ENCODE results near the gene PRSS35.
"Not testable (repeated sequence)": the region's sequence is repeated elsewhere in the genome, so short reads cannot be mapped to it uniquely, and the experiment has no call there.

Gene PRSS35

DNA sequence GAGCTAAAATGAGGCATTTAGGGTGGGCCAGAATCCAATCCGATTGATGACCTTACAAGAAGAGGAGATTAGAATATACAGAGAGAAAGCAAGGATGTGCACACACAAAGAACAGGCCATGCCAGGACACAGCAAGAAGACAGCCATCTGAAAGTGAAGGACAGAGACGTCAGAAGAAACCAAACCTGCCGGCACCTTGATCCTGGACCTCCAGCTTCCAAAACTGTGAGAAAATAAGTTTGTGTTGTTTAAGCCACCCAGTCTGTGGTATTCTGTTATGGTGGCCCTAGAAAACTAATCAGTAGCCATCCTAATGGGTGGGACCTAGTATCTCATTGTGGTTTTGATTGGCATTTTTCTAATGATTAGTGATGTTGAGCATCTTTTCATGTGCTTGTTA is 41.7 kb upstream of the PRSS35 start:
- CTCF ChIA-PET: no interaction called here
- DNase-seq (ENCODE audit: low spot score): no peak
- no peak overlapping the region for H3K27ac ChIP-seq
- TF ChIP-seq, protein P1, sequence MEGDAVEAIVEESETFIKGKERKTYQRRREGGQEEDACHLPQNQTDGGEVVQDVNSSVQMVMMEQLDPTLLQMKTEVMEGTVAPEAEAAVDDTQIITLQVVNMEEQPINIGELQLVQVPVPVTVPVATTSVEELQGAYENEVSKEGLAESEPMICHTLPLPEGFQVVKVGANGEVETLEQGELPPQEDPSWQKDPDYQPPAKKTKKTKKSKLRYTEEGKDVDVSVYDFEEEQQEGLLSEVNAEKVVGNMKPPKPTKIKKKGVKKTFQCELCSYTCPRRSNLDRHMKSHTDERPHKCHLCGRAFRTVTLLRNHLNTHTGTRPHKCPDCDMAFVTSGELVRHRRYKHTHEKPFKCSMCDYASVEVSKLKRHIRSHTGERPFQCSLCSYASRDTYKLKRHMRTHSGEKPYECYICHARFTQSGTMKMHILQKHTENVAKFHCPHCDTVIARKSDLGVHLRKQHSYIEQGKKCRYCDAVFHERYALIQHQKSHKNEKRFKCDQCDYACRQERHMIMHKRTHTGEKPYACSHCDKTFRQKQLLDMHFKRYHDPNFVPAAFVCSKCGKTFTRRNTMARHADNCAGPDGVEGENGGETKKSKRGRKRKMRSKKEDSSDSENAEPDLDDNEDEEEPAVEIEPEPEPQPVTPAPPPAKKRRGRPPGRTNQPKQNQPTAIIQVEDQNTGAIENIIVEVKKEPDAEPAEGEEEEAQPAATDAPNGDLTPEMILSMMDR (conservative IDR thresholded peaks at IDR 0.05; ENCODE audit: low read depth): no peak
- POLR2A ChIA-PET (ENCODE audit: low non-redundant PET): no interaction called here

DNA sequence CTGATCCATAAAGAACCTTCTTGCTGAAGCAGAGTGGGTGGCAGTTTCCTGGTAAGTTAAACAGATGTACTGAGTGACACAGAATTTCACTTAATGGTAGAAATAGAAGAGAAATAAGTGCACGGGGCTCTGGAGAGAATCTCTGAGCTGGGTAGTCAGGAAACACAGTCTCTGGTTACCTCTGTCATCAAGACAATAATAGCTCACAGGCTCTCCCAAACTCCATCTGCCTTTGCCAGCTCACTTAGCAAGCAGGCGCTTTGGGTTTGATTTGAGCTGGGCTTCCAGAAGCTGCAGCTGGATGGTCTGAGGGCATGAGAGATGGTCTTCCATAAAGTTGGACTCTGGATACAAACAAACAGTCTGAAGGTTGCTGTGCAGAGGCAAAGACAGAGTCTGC is 39.6 kb upstream of the PRSS35 start:
- CTCF ChIA-PET: no interaction called here

DNA sequence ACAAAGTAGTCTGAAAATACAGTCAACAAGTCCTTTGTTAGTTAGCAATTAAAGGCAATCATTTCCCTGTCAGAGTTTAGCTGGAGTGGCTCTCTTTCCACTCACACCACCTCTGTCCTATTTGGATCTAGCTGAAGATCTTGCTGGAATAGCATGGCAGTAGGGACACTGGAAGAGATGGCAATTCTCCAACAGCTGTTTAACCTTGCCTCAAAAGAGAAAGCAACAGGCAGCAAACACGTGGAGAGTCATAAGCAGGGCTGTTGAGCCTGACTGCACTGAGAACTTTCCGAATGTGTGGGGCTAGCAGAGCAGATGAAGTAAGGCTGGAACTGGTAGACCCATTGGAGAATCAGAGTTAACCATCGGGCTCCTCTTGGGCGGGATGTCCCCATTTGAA is 38.0 kb upstream of the PRSS35 start:
- CTCF ChIA-PET: no interaction called here
- no peak overlapping the region for H3K27ac ChIP-seq
- TF ChIP-seq, protein P1 (conservative IDR thresholded peaks at IDR 0.05; ENCODE audit: low read depth): no peak
- POLR2A ChIA-PET (ENCODE audit: low non-redundant PET): no interaction called here
- no peak for DNase-seq (ENCODE audit: low spot score)

More for the DNA sequence above, 39.6 kb upstream of the PRSS35 start:
- POLR2A ChIA-PET (ENCODE audit: low non-redundant PET): no interaction called here
- TF ChIP-seq, protein P1 (conservative IDR thresholded peaks at IDR 0.05; ENCODE audit: low read depth): no peak
- no peak for DNase-seq (ENCODE audit: low spot score)
- H3K27ac ChIP-seq: no peak overlapping the region

DNA sequence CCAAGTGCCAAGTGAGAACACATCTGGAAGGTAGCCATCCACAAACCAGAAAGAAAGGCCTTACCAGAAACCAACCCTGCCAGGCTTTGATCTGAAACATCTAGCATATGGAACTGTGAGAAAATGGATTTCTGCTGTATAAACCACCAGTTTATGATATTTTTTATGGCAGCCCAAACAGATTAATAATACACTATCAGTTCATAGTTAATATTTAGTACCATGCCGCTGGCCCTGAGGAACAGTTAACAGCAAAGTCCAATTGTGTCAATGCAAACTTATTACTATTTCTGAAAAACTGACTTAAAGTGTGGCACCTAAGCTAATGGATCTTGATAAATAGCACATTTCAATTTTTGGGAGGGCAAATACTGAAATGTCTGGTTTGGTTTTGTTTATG is 35.4 kb upstream of the PRSS35 start:
- POLR2A ChIA-PET (ENCODE audit: low non-redundant PET): no interaction called here
- H3K27ac ChIP-seq: no peak overlapping the region
- TF ChIP-seq, protein P1 (conservative IDR thresholded peaks at IDR 0.05; ENCODE audit: low read depth): no peak
- CTCF ChIA-PET: no interaction called here
- DNase-seq (ENCODE audit: low spot score): no peak

DNA sequence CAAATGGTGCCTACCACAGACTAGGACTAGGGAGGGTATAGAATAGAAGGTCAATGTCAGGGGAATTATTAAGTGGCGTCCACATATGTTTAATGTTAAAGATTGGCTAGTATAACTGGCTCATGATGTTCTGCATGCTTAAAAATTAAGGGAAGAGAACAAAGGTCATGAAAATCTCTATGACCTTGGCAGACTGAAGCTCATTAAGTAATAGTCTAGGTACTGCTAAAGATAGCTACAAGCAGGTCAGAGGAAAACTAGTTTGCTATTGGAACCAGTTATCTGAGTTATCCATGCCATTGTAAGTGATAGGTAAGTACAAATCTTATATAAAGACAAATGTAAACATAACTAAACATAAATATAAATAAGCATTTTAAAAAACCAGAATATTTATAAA is 32.9 kb upstream of the PRSS35 start:
- DNase-seq (ENCODE audit: low spot score): no peak
- H3K27ac ChIP-seq: no peak overlapping the region
- CTCF ChIA-PET: interaction anchor here (0.8 kb wide), 1 partner anchor 34 kb away, joined by 3 read pairs; no protein-coding TSS in a partner anchor
- POLR2A ChIA-PET (ENCODE audit: low non-redundant PET): no interaction called here
- TF ChIP-seq, protein P1 (conservative IDR thresholded peaks at IDR 0.05; ENCODE audit: low read depth): no peak

DNA sequence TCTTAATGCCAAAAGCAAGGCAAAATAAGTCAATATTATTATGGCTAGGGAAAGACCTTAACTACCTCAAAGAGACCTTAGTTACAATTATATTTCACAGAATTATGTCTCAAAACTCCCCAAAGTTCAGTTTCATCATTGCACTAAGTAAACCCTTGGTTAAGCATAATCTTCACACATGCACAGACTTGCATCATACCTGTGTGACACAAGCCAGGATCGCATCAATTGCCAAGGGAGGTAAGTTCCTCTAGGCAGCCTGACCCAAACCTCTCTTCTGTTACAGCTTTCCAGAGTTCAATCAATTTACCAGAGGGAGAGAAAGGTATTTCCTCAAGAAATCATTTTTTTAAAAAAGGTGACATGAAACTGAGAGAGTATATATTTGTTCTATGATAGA is 31.9 kb upstream of the PRSS35 start:
- peak; percentile 12 for DNase-seq (ENCODE audit: low spot score)
- POLR2A ChIA-PET (ENCODE audit: low non-redundant PET): no interaction called here
- no peak overlapping the region for H3K27ac ChIP-seq
- TF ChIP-seq, protein P1 (conservative IDR thresholded peaks at IDR 0.05; ENCODE audit: low read depth): no peak
- CTCF ChIA-PET: no interaction called here

DNA sequence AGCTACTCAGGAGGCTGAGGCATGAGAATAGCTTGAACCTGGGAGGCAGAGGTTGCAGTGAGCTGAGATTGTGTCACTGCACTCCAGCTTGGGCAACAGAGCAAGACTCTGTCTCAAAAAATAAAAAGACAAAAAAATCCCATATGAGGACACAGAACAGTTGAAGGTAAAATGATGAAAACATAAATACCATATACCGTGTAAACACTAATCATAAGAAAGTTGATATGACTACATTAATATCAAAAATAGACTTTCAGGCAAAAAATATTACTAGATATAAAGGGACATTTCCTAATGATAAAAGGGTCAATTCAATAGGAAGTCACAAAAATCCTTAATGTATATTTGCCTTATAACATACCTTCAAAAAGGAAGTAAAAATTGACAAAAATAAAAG is 30.4 kb upstream of the PRSS35 start:
- POLR2A ChIA-PET (ENCODE audit: low non-redundant PET); DNase-seq (ENCODE audit: low spot score); CTCF ChIA-PET; H3K27ac ChIP-seq: not testable (repeated sequence)
